ENCODE measurements around the gene FAM120B. TPM values are rescaled to one million over a fixed set of nuclear protein-coding genes. Genes with fewer than 3 reads are reported as not detected.

Gene FAM120B
- total RNA-seq, 1 donor from 2014 or later = 32.8 TPM

DNA sequence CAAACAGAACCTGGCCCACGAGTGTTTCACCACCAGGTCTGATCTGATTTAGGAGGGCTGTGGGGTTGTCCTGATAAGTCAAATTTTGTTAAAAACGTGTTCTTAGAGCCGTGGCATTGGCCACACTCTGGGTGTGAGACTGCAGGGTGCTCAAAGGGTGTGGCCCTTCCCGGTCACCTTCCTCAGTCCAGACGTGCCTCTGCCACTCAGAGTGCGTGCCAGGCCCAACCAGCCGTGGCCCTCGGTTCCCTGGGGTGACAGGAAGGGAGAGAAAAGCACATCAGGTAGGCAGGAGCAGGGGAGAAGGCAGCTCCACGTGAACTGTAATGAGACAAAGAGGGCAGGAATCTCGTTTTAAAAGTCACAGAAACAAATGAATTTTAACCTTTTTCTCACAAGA is 115.4 kb downstream of the FAM120B start:
- DNase-seq = no peak

- DNase-seq = no peak
Observed at GRCh38 chr6:170423030-170423429, 116.5 kb downstream of the FAM120B start.

GRCh38 chr6:170423814-170424603 is 117.5 kb downstream of the FAM120B start:
- DNase-seq = no peak

DNA sequence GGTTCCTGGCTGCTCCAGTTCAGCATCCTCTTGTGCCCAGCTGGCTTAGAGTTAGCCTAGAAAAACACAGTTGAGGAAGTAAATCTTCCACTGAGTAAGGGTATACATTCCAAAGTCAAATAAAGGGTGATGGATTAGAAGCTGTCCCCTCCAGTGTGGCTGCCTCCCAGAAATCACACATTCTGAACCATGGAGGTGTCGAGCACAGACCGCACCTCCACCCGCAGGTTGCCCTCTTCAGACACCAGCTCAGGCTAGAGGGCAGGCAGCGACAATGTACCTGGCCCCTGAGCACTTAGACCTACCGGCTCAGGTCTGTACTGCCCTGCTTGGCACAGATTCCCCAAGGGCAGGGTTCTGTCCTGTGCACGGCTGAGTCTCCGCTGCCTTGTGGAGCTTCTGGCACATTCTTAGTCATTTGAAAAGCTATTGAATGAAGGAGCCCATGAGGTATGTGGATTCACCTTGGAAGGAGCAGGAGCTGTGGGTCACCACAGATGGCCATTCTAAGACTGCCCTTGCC is 118.1 kb downstream of the FAM120B start:
- no peak for DNase-seq

GRCh38 chr6:170429450-170429849 is 122.9 kb downstream of the FAM120B start:
- DNase-seq = no peak

GRCh38 chr6:170433163-170434116 is 126.9 kb downstream of the FAM120B start:
- DNase-seq = peak; percentile 40

DNA sequence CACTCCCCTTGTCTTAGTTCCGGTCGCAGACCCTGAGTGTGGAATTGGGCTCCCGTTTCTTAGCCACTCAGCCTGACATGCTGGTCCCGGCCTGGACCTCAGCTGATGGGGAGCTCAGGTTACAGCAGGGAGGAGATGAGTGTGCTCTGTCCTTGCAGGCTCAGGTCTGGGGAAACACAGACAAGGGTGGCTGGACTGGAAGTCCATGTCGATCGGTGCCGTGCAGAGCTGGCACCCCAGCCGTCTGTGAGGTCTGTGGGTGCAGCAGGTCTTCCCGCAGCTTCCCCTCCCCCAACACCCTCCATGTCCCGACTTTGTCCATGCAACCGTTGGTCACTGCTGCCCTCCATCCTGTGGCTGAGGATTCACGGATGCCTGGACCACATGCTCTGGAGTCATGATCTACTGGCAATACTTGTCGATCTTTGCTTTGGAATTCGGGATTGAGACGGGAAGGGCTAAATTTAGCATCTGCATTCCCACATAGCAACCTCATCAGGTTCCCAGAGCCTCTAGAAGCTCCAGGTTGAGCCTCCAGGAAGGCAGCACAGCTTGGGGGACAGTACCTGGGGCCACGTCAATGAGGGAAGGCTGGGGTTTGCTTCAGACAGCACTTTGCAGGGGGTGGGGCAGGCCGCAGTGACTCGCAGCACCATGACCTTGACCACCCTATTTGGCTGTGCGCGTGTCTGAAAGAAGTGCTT is 127.7 kb downstream of the FAM120B start:
- DNase-seq = peak; percentile 42

- DNase-seq = no peak
Observed at GRCh38 chr6:170434821-170435155, 128.2 kb downstream of the FAM120B start.

DNA sequence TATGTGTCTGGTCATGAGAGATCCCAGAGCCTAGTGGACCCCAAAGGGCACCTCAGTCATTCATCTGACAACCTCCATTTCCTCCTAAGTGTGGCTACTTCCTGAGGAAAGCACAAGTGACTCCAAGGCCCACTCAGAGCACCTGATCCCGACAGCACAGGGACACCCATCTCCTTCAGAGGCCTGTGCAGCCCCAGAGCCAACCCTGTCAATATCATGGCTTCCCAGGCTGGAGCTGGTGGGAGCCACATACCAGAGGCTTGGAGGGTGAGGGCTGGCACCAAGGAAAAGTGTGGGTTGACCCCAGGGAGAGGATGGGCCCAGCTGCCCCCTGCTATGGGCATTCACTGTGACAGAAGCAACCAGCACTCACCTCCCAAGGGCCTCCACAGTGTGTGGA is 129.2 kb downstream of the FAM120B start:
- DNase-seq = no peak

DNA sequence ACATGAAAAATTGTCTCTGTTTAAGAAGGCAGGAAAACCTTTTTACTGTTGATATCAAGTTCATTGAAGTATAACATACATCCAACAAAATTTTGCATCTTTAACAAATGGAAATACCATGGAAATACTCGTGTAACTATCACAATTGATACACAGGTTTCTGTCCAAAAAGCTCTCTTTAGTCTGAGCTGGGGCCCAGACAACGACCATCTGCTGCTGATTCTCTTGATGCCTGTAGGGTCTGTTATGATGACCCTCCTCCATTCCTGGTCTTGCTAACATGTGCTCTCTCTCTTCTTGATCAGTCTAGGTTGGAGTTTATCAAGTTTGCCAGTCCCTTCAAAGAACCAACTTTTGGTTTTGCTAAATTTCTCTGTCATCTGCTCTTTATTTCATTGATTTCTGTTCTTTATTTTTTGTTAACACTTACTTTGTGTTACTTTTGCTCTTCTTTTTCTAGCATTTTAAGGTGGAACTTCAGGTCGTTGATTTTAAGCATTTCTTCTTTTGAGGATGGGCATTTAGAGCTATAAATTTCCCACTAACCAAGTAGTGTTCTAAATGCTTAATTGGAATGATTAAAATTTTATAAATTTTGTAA is 129.8 kb downstream of the FAM120B start:
- no peak for DNase-seq

GRCh38 chr6:170437719-170438401 is 131.3 kb downstream of the FAM120B start:
- no peak for DNase-seq

DNA sequence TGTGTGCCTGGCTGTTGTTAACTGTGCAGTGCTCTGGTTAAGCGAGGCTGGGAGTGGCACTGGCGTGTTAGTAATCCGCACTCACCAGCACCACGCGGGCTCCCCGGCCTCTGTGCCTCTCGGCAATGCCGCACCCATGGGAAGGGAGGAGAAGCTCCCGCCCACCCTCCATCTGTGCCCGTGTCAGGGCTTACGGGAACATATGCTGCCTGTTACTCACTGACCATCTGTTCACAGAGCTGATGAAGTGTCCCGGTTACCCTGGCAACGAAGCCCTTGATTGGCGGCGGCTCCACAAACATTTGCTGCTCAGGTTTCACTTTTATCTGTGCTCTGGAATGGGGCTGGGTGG is 131.8 kb downstream of the FAM120B start:
- peak; percentile 98 for DNase-seq

DNA sequence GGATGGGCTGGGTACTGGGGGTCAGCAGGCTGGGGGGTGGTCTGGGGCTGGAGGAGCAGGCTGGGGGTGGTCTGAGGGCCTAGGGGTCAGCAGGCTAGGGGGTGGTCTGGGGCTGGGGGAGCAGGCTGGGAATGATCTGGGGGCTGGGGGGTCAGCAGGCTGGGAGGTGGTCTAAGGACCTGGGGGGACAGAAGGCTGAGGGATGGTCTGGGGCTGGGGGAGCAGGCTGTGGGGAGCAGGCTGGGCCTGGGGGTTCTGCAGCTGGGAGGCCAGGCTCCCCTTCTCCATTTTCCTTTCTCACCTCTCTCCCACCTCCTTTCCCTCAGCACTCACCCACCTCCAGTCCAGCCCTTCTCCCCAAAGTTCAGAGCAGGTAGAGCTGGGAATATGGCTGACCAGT is 132.3 kb downstream of the FAM120B start:
- DNase-seq = no peak

DNA sequence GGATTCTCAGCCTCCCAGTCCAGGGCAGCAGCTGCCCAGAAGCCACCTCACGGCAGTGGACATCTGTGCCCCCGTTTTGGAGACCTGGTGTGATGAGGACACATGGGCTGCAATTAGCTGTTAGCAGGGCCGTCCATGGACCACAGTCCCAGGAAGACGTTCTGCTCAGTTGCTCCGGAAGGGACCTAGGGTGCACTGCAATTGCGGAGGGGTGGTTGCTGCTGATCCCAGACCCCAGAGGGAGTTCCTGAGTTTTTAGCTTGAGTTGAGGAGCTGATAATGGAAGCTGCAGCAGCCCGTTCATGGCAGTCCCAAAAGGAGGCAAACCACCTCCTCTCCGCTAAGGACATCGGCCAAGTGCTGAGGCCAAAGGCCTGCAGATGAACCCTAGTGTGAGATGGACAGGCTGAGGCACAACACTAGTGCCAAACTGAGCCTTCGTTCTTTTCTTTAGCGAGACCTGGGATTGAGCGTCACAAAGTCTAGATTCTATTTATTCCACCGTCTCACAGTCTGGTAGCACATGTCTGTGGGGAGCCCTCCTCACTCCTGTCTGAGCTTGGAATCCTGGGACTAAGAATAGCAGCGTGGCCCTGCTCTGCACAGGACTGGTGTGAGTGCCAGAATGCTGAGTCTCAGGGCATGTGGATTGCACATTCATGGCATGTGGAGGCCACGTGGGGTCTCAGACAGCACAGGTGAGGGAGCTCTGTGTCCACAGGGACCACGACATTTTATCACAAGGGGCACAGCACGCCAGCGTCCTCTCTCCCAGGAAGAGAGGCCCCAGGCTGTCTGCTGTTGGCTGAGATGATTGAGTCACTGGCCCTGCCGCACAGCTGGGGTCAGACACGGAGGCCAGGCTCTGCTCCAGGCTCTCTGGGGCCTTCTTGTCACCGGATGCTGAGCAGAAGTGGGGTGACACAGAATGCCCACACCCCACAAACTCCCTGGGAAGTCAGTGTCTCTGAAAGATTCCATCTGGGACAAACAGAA is 133.1 kb downstream of the FAM120B start:
- DNase-seq = peak; percentile 58

GRCh38 chr6:170440437-170440836 is 133.9 kb downstream of the FAM120B start:
- no peak for DNase-seq

DNA sequence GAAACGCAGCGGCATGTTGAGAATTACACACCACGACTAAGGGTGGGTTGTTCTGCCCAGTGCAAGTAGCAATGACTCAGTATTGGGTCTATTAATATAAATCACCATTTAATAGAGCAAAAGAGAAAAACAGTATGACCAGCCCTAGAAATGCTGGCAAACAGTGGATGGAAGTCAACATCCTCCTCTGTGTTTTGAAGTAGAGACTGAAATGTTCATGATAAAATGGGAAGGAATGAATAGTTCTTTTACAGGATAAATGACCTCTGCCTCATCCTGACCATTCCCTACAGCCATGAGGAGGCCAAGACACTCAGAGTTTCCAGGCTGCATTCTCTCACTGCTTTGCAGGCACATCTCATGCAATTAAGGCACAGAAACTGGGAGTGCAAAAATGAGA is 134.8 kb downstream of the FAM120B start:
- DNase-seq = no peak

- no peak for DNase-seq
Observed at GRCh38 chr6:170442596-170442995, 136.0 kb downstream of the FAM120B start.

DNA sequence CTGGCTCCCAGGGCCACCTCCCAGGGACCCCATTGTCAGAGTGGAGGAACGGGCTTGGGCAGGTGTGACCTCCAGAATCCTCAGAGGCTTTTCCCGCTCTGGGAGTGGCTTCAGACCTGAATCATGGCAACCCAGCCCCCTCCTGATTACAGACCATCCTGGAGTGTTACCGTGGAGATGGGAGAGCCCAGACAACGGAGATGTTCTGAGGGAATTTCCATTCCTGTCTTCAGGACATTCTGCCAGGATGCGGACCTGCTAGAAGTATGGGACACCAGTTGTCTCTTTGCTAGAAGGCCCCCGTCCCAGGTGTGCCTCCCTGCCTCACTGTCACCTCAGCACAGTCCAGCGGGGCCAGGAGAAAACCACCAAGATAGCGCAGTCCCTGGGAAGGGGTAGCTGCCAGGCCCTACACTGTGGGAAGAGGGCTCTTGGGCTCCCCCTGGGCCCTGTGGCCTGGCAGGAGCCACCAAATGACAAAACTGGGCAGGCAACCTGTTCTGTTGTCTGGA is 136.6 kb downstream of the FAM120B start:
- no peak for DNase-seq

- DNase-seq = no peak
Observed at GRCh38 chr6:170444056-170444591, 137.6 kb downstream of the FAM120B start.

GRCh38 chr6:170444811-170445211 is 138.3 kb downstream of the FAM120B start:
- DNase-seq = no peak
